GM18498 (cell line): ENCODE results near the gene SORCS1.

Experiments used
- ATAC-seq: cut with Tn5 transposase; IDR thresholded peaks from one replicate; pipeline ENCODE4 v1.9.1; 2021; ENCODE audit warnings: mild to moderate bottlenecking, moderate library complexity; ENCODE audit not compliant: unreplicated experiment

The SORCS1 gene

GRCh38 chr10:106997721-106998120 is 166.8 kb downstream of the SORCS1 start:
- no peak for ATAC-seq

GRCh38 chr10:106996510-106996909 is 168.0 kb downstream of the SORCS1 start:
- ATAC-seq = no peak

- no peak for ATAC-seq
These were observed 172.5 kb downstream of the SORCS1 start for GRCh38 chr10:106992055-106992454.

GRCh38 chr10:106991091-106991490 is 173.4 kb downstream of the SORCS1 start:
- ATAC-seq = no peak

GRCh38 chr10:106987362-106987761 is 177.1 kb downstream of the SORCS1 start:
- ATAC-seq = no peak

- ATAC-seq = no peak
These were observed 182.2 kb downstream of the SORCS1 start for GRCh38 chr10:106982268-106982667.

GRCh38 chr10:106981452-106982075 is 182.9 kb downstream of the SORCS1 start:
- no peak for ATAC-seq

- ATAC-seq = peak; percentile 90
These were observed 183.7 kb downstream of the SORCS1 start for GRCh38 chr10:106980495-106981451.

GRCh38 chr10:106978756-106979155 is 185.8 kb downstream of the SORCS1 start:
- ATAC-seq = no peak

- ATAC-seq = no peak
These were observed 190.8 kb downstream of the SORCS1 start for GRCh38 chr10:106973716-106974115.

- no peak for ATAC-seq
These were observed 191.2 kb downstream of the SORCS1 start for GRCh38 chr10:106973288-106973687.

GRCh38 chr10:106972381-106972780 is 192.1 kb downstream of the SORCS1 start:
- ATAC-seq = no peak

- no peak for ATAC-seq
These were observed 193.1 kb downstream of the SORCS1 start for GRCh38 chr10:106971411-106971831.

GRCh38 chr10:106967452-106967851 is 197.1 kb downstream of the SORCS1 start:
- no peak for ATAC-seq

GRCh38 chr10:106960812-106961211 is 203.7 kb downstream of the SORCS1 start:
- ATAC-seq = no peak

GRCh38 chr10:106959521-106959920 is 205.0 kb downstream of the SORCS1 start:
- ATAC-seq = peak; percentile 57

- no peak for ATAC-seq
These were observed 205.7 kb downstream of the SORCS1 start for GRCh38 chr10:106958589-106959361.

GRCh38 chr10:106957823-106958588 is 206.5 kb downstream of the SORCS1 start:
- peak; percentile 71 for ATAC-seq

GRCh38 chr10:106956216-106956915 is 208.1 kb downstream of the SORCS1 start:
- ATAC-seq = no peak

- ATAC-seq = no peak
These were observed 209.4 kb downstream of the SORCS1 start for GRCh38 chr10:106955133-106955532.
